Karpas-422 (cell line): ENCODE results near the gene TSPAN11. TPM values are rescaled to one million over a fixed set of nuclear protein-coding genes. Genes with fewer than 3 reads are reported as not detected.

ENCODE experiments used
- DNase-seq: peaks from one replicate; pipeline ENCODE4 v3.0.0-alpha.2; 2015
- H2AFZ ChIP-seq: fragments of 200-600 bp; sonication (generic); 2 replicates; pipeline ENCODE4 v1.6.1; 2014; ENCODE audit warnings: antibody characterized with exemption, low read length, mixed read lengths
- H3K27ac ChIP-seq: fragments of 200-600 bp; sonication (generic); 2 replicates; pipeline ENCODE4 v1.5.1; 2014; ENCODE audit warnings: mild to moderate bottlenecking, low read length, moderate library complexity
- H3K27me3 ChIP-seq: fragments of 200-600 bp; sonication (generic); 2 replicates; pipeline ENCODE4 v1.6.1; 2014; ENCODE audit warnings: low read length, mixed read lengths
- H3K36me3 ChIP-seq: fragments of 200-600 bp; sonication (generic); 2 replicates; pipeline ENCODE4 v1.6.1; 2014; ENCODE audit warnings: low read length, mixed read lengths; ENCODE audit not compliant: insufficient read depth
- H3K4me1 ChIP-seq: fragments of 200-600 bp; sonication (generic); 2 replicates; pipeline ENCODE4 v1.6.1; 2014; ENCODE audit warnings: mild to moderate bottlenecking, low read length, mixed read lengths
- H3K4me2 ChIP-seq: fragments of 200-600 bp; sonication (generic); 2 replicates; pipeline ENCODE4 v1.6.1; 2014; ENCODE audit warnings: low read length, low read depth, mild to moderate bottlenecking; ENCODE audit not compliant: poor library complexity, severe bottlenecking
- H3K4me3 ChIP-seq: fragments of 200-600 bp; sonication (generic); 2 replicates; pipeline ENCODE4 v1.5.1; 2014; ENCODE audit warnings: mild to moderate bottlenecking, antibody characterized with exemption, low read length, mixed read lengths
- H3K79me2 ChIP-seq: fragments of 200-600 bp; sonication (generic); 2 replicates; pipeline ENCODE4 v1.6.1; 2014; ENCODE audit warnings: mild to moderate bottlenecking, low read length, mixed read lengths
- H3K9ac ChIP-seq: fragments of 200-600 bp; sonication (generic); 2 replicates; pipeline ENCODE4 v1.6.0; 2014; ENCODE audit warnings: low read length
- H3K9me2 ChIP-seq: fragments of 200-600 bp; sonication (generic), shearing (Covaris generic); replicated peaks from 2 replicates; pipeline ENCODE4 v1.6.0; 2014; ENCODE audit warnings: mild to moderate bottlenecking, low read length, moderate library complexity; ENCODE audit not compliant: insufficient read depth
- H3K9me3 ChIP-seq: fragments of 300-700, 200-600 bp; sonication (generic); 2 replicates; pipeline ENCODE4 v1.6.1; 2014; ENCODE audit warnings: low read length, mixed read lengths
- H4K20me1 ChIP-seq: fragments of 200-600 bp; sonication (generic); 2 replicates; pipeline ENCODE4 v1.6.1; 2014; ENCODE audit warnings: mild to moderate bottlenecking, antibody characterized with exemption, low read length, low read depth; ENCODE audit not compliant: insufficient read depth
- total RNA-seq: library from RNA; depleted of rRNA; stranded (reverse); fragments of >200 nt; shearing (Covaris generic); gene quantifications from 2 replicates; pipeline ENCODE4 v1.2.3, GENCODE V29; 2014; ENCODE audit warnings: low replicate concordance

TSPAN11 gene
- total RNA-seq, 1 experiment from 2014 or later, result not detected

- no peaks in the 10 kb centered on the region for H3K36me3 ChIP-seq
- no peaks in the 10 kb centered on the region for H3K9me3 ChIP-seq
- H3K79me2 ChIP-seq, result no peaks in the 10 kb centered on the region
- H2AFZ ChIP-seq, result no peak overlapping the region
- H3K27ac ChIP-seq, result no peak overlapping the region
- no peak for DNase-seq
- no peaks in the 10 kb centered on the region for H3K4me1 ChIP-seq
- no peaks in the 10 kb centered on the region for H3K27me3 ChIP-seq
- H3K4me2 ChIP-seq, result no peak overlapping the region
- H3K4me3 ChIP-seq, result no peak overlapping the region
- no peak overlapping the region for H3K9ac ChIP-seq
- H4K20me1 ChIP-seq, result no peaks in the 10 kb centered on the region
- H3K9me2 ChIP-seq, result no peaks in the 10 kb centered on the region
These were observed 103.5 kb downstream of the TSPAN11 start for GRCh38 chr12:31029916-31030562.

GRCh38 chr12:31031951-31032335 lies 105.4 kb downstream of the TSPAN11 start:
- Histone ChIP-seq H3K9me3 (no peaks in the 10 kb centered on the region), H3K27ac (no peak overlapping the region), H3K4me2 (no peak overlapping the region), H3K4me3 (no peak overlapping the region), H3K27me3 (no peaks in the 10 kb centered on the region), H2AFZ (no peak overlapping the region), H3K9ac (no peak overlapping the region), H3K79me2 (no peaks in the 10 kb centered on the region), H3K4me1 (no peaks in the 10 kb centered on the region), H3K36me3 (no peaks in the 10 kb centered on the region), H4K20me1 (no peaks in the 10 kb centered on the region), H3K9me2 (no peaks in the 10 kb centered on the region)
- no peak for DNase-seq

- H3K79me2 ChIP-seq, result no peaks in the 10 kb centered on the region
- H2AFZ ChIP-seq, result no peak overlapping the region
- H3K4me2 ChIP-seq, result no peak overlapping the region
- no peak overlapping the region for H3K27ac ChIP-seq
- no peak for DNase-seq
- H4K20me1 ChIP-seq, result no peaks in the 10 kb centered on the region
- H3K4me1 ChIP-seq, result no peaks in the 10 kb centered on the region
- H3K4me3 ChIP-seq, result no peak overlapping the region
- H3K9me3 ChIP-seq, result no peaks in the 10 kb centered on the region
- H3K9me2 ChIP-seq, result no peaks in the 10 kb centered on the region
- H3K27me3 ChIP-seq, result no peaks in the 10 kb centered on the region
- H3K36me3 ChIP-seq, result no peaks in the 10 kb centered on the region
- H3K9ac ChIP-seq, result no peak overlapping the region
These were observed 106.6 kb downstream of the TSPAN11 start for GRCh38 chr12:31033146-31033545.

- no peaks in the 10 kb centered on the region for H3K36me3 ChIP-seq
- no peaks in the 10 kb centered on the region for H3K9me3 ChIP-seq
- H3K4me1 ChIP-seq, result no peaks in the 10 kb centered on the region
- H3K4me3 ChIP-seq, result no peak overlapping the region
- H4K20me1 ChIP-seq, result no peaks in the 10 kb centered on the region
- H3K9ac ChIP-seq, result no peak overlapping the region
- no peak for DNase-seq
- no peaks in the 10 kb centered on the region for H3K27me3 ChIP-seq
- H3K79me2 ChIP-seq, result no peaks in the 10 kb centered on the region
- H3K9me2 ChIP-seq, result no peaks in the 10 kb centered on the region
- H2AFZ ChIP-seq, result no peak overlapping the region
- no peak overlapping the region for H3K4me2 ChIP-seq
- H3K27ac ChIP-seq, result no peak overlapping the region
These were observed 107.1 kb downstream of the TSPAN11 start for GRCh38 chr12:31033681-31034080.

- Histone ChIP-seq H3K27me3 (no peaks in the 10 kb centered on the region), H3K79me2 (no peaks in the 10 kb centered on the region), H3K36me3 (no peaks in the 10 kb centered on the region), H2AFZ (no peak overlapping the region), H3K9ac (no peak overlapping the region), H3K4me2 (no peak overlapping the region), H3K4me3 (no peak overlapping the region), H4K20me1 (no peaks in the 10 kb centered on the region), H3K4me1 (no peaks in the 10 kb centered on the region), H3K9me3 (no peaks in the 10 kb centered on the region), H3K9me2 (no peaks in the 10 kb centered on the region), H3K27ac (no peak overlapping the region)
- DNase-seq, result no peak
These were observed 107.8 kb downstream of the TSPAN11 start for GRCh38 chr12:31034372-31034771.

- Histone ChIP-seq H3K27ac (no peak overlapping the region), H3K9ac (no peak overlapping the region), H3K27me3 (no peaks in the 10 kb centered on the region), H3K79me2 (no peaks in the 10 kb centered on the region), H3K4me3 (no peak overlapping the region), H3K4me2 (no peak overlapping the region), H3K36me3 (no peaks in the 10 kb centered on the region), H3K9me3 (no peaks in the 10 kb centered on the region), H3K4me1 (no peaks in the 10 kb centered on the region), H4K20me1 (no peaks in the 10 kb centered on the region), H2AFZ (no peak overlapping the region), H3K9me2 (no peaks in the 10 kb centered on the region)
- DNase-seq, result no peak
These were observed 108.7 kb downstream of the TSPAN11 start for GRCh38 chr12:31035226-31035625.

- H3K4me1 ChIP-seq, result no peaks in the 10 kb centered on the region
- H3K4me3 ChIP-seq, result no peak overlapping the region
- no peak overlapping the region for H3K4me2 ChIP-seq
- H4K20me1 ChIP-seq, result no peaks in the 10 kb centered on the region
- H3K27me3 ChIP-seq, result no peaks in the 10 kb centered on the region
- H3K9me3 ChIP-seq, result no peaks in the 10 kb centered on the region
- no peaks in the 10 kb centered on the region for H3K79me2 ChIP-seq
- no peak for DNase-seq
- H3K36me3 ChIP-seq, result no peaks in the 10 kb centered on the region
- no peak overlapping the region for H3K27ac ChIP-seq
- no peak overlapping the region for H2AFZ ChIP-seq
- H3K9me2 ChIP-seq, result no peaks in the 10 kb centered on the region
- no peak overlapping the region for H3K9ac ChIP-seq
These were observed 109.6 kb downstream of the TSPAN11 start for GRCh38 chr12:31035967-31036665.

- no peaks in the 10 kb centered on the region for H4K20me1 ChIP-seq
- no peak overlapping the region for H3K9ac ChIP-seq
- H3K4me2 ChIP-seq, result no peak overlapping the region
- DNase-seq, result no peak
- H3K36me3 ChIP-seq, result no peaks in the 10 kb centered on the region
- H3K4me1 ChIP-seq, result no peaks in the 10 kb centered on the region
- no peaks in the 10 kb centered on the region for H3K9me3 ChIP-seq
- no peak overlapping the region for H3K27ac ChIP-seq
- H3K27me3 ChIP-seq, result no peaks in the 10 kb centered on the region
- H3K9me2 ChIP-seq, result no peaks in the 10 kb centered on the region
- H2AFZ ChIP-seq, result no peak overlapping the region
- H3K79me2 ChIP-seq, result no peaks in the 10 kb centered on the region
- no peak overlapping the region for H3K4me3 ChIP-seq
These were observed 110.5 kb downstream of the TSPAN11 start for GRCh38 chr12:31037028-31037427.
